ENCODE results near the gene SLC22A15. TPM values are rescaled to one million over a fixed set of nuclear protein-coding genes. Genes with fewer than 3 reads are reported as not detected.

Gene SLC22A15
- polyA plus RNA-seq, 3 donors, result 3.2 to 33.4 (median 4.5) TPM

DNA sequence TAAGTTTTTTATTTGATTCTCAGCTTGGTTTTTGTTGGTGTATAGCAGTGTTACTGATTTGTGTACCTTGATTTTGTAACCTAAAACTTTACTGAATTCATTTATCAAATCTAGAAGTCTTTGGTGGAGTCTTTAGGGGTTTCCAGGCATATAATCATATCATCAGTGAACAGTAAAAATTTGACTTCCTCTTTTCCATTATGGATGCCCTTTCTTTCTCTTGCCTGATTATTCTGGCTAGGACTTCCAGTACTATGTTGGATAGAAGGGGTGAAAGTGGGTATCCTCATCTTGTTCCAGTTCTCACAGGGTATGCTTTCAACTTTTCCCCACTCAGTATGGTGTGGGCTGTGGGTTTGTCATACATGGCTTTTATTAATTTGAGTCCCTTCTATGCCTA, 111.3 kb downstream of the SLC22A15 start:
- DNase-seq, result no peak
- no peak overlapping the region for H3K27ac Mint-ChIP-seq
- H3K79me2 ChIP-seq (ENCODE audit: insufficient read depth, low read length), result no peaks in the 10 kb centered on the region
- H4K20me1 ChIP-seq (ENCODE audit: insufficient read depth, low read length), result no peaks in the 10 kb centered on the region
- TF ChIP-seq, protein P1, sequence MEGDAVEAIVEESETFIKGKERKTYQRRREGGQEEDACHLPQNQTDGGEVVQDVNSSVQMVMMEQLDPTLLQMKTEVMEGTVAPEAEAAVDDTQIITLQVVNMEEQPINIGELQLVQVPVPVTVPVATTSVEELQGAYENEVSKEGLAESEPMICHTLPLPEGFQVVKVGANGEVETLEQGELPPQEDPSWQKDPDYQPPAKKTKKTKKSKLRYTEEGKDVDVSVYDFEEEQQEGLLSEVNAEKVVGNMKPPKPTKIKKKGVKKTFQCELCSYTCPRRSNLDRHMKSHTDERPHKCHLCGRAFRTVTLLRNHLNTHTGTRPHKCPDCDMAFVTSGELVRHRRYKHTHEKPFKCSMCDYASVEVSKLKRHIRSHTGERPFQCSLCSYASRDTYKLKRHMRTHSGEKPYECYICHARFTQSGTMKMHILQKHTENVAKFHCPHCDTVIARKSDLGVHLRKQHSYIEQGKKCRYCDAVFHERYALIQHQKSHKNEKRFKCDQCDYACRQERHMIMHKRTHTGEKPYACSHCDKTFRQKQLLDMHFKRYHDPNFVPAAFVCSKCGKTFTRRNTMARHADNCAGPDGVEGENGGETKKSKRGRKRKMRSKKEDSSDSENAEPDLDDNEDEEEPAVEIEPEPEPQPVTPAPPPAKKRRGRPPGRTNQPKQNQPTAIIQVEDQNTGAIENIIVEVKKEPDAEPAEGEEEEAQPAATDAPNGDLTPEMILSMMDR (IDR thresholded peaks at IDR 0.05), result no peak
- no peak overlapping the region for H3K4me2 ChIP-seq (replicated peaks; ENCODE audit: extremely low read depth, low read length, poor library complexity, severe bottlenecking)
- H3K4me3 ChIP-seq (replicated peaks in 1 of 3; ENCODE audit: low read depth in 2 of 3, low read length in 3 of 3), result no peak overlapping the region
- no peaks in the 10 kb centered on the region for H3K27me3 ChIP-seq (ENCODE audit: control insufficient read depth in 2 of 2, insufficient read depth in 2 of 2, low read length in 2 of 2)
- H3K27ac ChIP-seq (ENCODE audit: low read depth in 1 of 2, low read length in 2 of 2), result no peak overlapping the region
- H3K4me1 Mint-ChIP-seq, result peaks cover 2% of the 10 kb centered on the region
- no peaks in the 10 kb centered on the region for H3K4me1 ChIP-seq (ENCODE audit: control insufficient read depth in 1 of 2, insufficient read depth in 2 of 2, low read length in 2 of 2)
- peaks cover 69 to 87% of the 10 kb centered on the region in 2 donors for H3K36me3 Mint-ChIP-seq
- H3K4me3 Mint-ChIP-seq, result no peak overlapping the region
- no peaks in the 10 kb centered on the region for H3K27me3 Mint-ChIP-seq (ENCODE audit: low read depth in 3 of 3)
- H3K9me3 Mint-ChIP-seq, result peaks cover 7 to 28% (median 19%) of the 10 kb centered on the region in 7 donors
- no peak overlapping the region for H3K9ac ChIP-seq (ENCODE audit: insufficient read depth, low read length, poor library complexity, severe bottlenecking)
- H3K9me3 ChIP-seq (replicated peaks in 1 of 2; ENCODE audit: control insufficient read depth in 1 of 2, insufficient read depth in 1 of 2, low read length in 2 of 2), result peaks cover 0 to 13% of the 10 kb centered on the region in 2 donors
- H2AFZ ChIP-seq (ENCODE audit: insufficient read depth, low read depth, low read length, poor library complexity, severe bottlenecking), result no peak overlapping the region
- peaks cover 46 to 71% of the 10 kb centered on the region in 2 donors for H3K36me3 ChIP-seq (replicated peaks in 1 of 2; ENCODE audit: control insufficient read depth in 1 of 2, insufficient read depth in 2 of 2, low read length in 2 of 2)
- intact Hi-C loops (cut with micrococcal nuclease), result no loop called here

DNA sequence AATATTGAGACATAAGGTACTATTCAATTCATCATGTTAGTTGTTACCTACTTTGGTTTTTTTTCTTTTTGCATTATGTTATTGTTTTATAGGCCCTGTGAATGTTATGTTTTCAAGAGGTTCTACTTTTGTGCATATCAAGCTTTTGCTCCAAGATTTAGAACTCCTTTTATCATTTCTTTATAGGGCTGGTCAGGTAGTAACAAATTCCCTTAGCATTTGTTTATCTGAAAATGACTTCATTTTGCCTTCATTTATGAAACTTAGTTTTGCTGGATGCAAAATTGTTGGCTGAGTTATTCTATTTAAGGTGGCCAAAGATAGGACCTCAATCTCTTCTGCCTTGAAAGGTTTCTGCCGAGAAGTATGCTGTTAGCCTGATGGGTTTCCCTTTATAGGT, 113.6 kb downstream of the SLC22A15 start:
- H3K9me3 ChIP-seq (replicated peaks in 1 of 2; ENCODE audit: control insufficient read depth in 1 of 2, insufficient read depth in 1 of 2, low read length in 2 of 2), result peaks cover 4 to 19% of the 10 kb centered on the region in 2 donors
- peaks cover 12 to 34% (median 26%) of the 10 kb centered on the region in 7 donors for H3K9me3 Mint-ChIP-seq
- no peaks in the 10 kb centered on the region for H3K27me3 ChIP-seq (ENCODE audit: control insufficient read depth in 2 of 2, insufficient read depth in 2 of 2, low read length in 2 of 2)
- no peak overlapping the region for H3K4me2 ChIP-seq (replicated peaks; ENCODE audit: extremely low read depth, low read length, poor library complexity, severe bottlenecking)
- H3K4me3 ChIP-seq (replicated peaks in 1 of 3; ENCODE audit: low read depth in 2 of 3, low read length in 3 of 3), result no peak overlapping the region
- H3K36me3 ChIP-seq (replicated peaks in 1 of 2; ENCODE audit: control insufficient read depth in 1 of 2, insufficient read depth in 2 of 2, low read length in 2 of 2), result peaks cover 42 to 77% of the 10 kb centered on the region in 2 donors
- H3K4me1 Mint-ChIP-seq, result peaks cover 2% of the 10 kb centered on the region
- no peaks in the 10 kb centered on the region for H3K27me3 Mint-ChIP-seq (ENCODE audit: low read depth in 3 of 3)
- intact Hi-C loops (cut with micrococcal nuclease), result no loop called here
- no peaks in the 10 kb centered on the region for H3K4me1 ChIP-seq (ENCODE audit: control insufficient read depth in 1 of 2, insufficient read depth in 2 of 2, low read length in 2 of 2)
- no peak overlapping the region for H3K9ac ChIP-seq (ENCODE audit: insufficient read depth, low read length, poor library complexity, severe bottlenecking)
- no peaks in the 10 kb centered on the region for H3K79me2 ChIP-seq (ENCODE audit: insufficient read depth, low read length)
- H2AFZ ChIP-seq (ENCODE audit: insufficient read depth, low read depth, low read length, poor library complexity, severe bottlenecking), result no peak overlapping the region
- H3K4me3 Mint-ChIP-seq, result no peak overlapping the region
- H4K20me1 ChIP-seq (ENCODE audit: insufficient read depth, low read length), result no peaks in the 10 kb centered on the region
- WGBS (ENCODE audit: insufficient coverage), result no CpG with 5 or more reads among the region's 1 CpG
- TF ChIP-seq, protein P1 (IDR thresholded peaks at IDR 0.05), result no peak
- no peak overlapping the region for H3K27ac ChIP-seq (ENCODE audit: low read depth in 1 of 2, low read length in 2 of 2)
- peaks cover 71 to 89% of the 10 kb centered on the region in 2 donors for H3K36me3 Mint-ChIP-seq
- no peak for DNase-seq
- H3K27ac Mint-ChIP-seq, result no peak overlapping the region
